T-helper 17 cell (primary cell): Measurements from ENCODE around the gene ZNF488. TPM values are rescaled to one million over a fixed set of nuclear protein-coding genes. Genes with fewer than 3 reads are reported as not detected.

ENCODE experiments used
- ATAC-seq: fragments of 150-1000 bp; cut with Tn5 transposase; 2 replicates; pipeline ENCODE4 v1.10.0; 2021; ENCODE audit warnings: mild to moderate bottlenecking, moderate library complexity
- DNase-seq, 3 donors: peaks; one replicate each; pipeline versions ENCODE4 v3.0.0 to v3.0.0-alpha.2; 2020 to 2021
- H3K9me3 ChIP-seq: one replicate; pipeline ENCODE4 v1.7.0; 2013; ENCODE audit warnings: low read length, mild to moderate bottlenecking; ENCODE audit not compliant: control insufficient read depth, poor library complexity, severe bottlenecking
- H3K27ac Mint-ChIP-seq: one replicate; pipeline ENCODE4 v1.8.0; 2022; ENCODE audit warnings: mild to moderate bottlenecking, moderate library complexity, mixed read lengths
- H3K27me3 Mint-ChIP-seq: one replicate; pipeline ENCODE4 v1.8.0; 2022; ENCODE audit warnings: mixed read lengths
- H3K36me3 Mint-ChIP-seq: one replicate; pipeline ENCODE4 v1.8.0; 2022; ENCODE audit warnings: low read depth, mixed read lengths
- H3K4me1 Mint-ChIP-seq: one replicate; pipeline ENCODE4 v1.8.0; 2022; ENCODE audit warnings: mild to moderate bottlenecking, mixed read lengths
- H3K4me3 Mint-ChIP-seq: one replicate; pipeline ENCODE4 v1.8.0; 2022; ENCODE audit warnings: mild to moderate bottlenecking, moderate library complexity, mixed read lengths
- total RNA-seq, 4 donors: library from RNA in 2 of 4; stranded (reverse) in 2 of 4; gene quantifications; one replicate each; pipeline ENCODE4 v1.2.3 and lab custom pipeline; 2022 to 2026

ZNF488 gene
- total RNA-seq, 2 donors from 2014 or later, result not detected

DNA sequence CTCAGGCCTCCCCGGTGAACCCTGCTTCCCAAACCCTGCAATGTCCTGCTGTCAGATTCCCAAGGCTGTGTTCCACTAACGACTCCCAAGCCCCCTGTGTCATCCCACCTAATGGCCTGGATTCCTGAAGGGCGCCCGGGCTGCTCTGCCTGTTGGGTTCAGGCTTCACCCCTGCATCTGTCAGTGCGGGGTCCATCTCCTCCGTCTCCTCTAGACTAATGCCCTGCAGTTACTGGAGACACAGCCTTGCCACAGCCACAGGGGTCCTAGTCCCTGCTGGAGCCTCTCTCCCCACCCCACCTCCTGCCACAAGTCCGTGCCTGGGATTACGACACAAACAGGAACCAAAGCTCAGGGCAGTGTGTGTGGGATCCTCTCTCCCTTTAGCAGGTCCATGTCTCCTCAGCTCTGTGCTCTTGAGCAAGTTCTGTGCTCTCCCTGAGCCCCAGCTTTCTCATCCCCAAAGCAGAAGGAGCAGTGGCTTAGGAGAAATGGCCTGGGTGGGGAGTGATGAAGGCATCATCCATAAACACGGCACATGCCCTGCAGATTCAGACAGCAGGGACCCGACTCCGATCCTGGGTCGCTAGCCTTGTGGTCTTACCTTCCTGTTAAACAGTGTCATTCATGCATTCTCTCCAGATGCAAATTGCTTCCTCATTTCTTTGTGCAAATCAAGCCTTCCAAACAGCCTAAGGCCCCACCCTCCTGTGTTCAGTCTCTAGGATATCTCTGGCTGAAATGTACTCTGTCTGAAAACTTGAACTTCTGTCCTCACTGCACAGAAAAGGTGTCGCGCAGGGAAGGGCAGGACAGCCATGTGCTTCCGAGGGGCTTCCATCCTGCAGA, 44.1 kb downstream of the ZNF488 start:
- DNase-seq, result no peak
- no peaks in the 10 kb centered on the region for H3K9me3 ChIP-seq
- Mint-ChIP-seq H3K27me3 (peaks cover 50% of the 10 kb centered on the region), H3K27ac (no peak overlapping the region), H3K4me3 (peak overlapping the region; percentile 31), H3K36me3 (no peaks in the 10 kb centered on the region), H3K4me1 (no peaks in the 10 kb centered on the region)
- peak; percentile 23 for ATAC-seq

DNA sequence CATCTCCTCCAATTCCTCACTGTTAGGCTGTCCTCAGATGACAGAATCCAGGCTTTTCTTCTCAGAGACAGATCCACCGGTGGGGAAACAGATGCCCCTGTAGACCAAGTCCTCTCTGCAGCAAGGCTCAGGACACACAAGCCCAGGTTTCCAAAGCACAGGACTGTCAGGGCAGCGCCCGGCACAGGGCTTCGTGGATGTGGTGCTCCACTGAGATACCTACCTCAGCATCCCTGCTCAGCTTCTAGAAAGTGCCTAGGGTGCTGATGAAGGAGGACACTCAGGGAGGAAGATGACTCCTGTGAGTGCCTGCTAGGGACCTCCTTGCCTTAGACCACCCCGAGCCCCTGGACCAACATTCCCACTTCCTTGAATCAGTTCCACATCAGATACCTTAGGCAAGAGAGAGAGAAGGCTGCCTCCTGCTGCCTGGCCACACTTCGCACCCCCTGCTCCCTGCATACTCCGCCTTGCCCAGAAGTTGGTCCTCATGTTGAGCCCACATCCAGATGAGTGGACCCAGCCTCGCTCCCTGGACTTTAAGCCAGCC, 44.8 kb downstream of the ZNF488 start:
- no peak overlapping the region for H3K27ac Mint-ChIP-seq
- ATAC-seq (no peak), DNase-seq (no peak)
- no peaks in the 10 kb centered on the region for H3K4me1 Mint-ChIP-seq
- H3K9me3 ChIP-seq, result no peaks in the 10 kb centered on the region
- peaks cover 57% of the 10 kb centered on the region for H3K27me3 Mint-ChIP-seq
- H3K4me3 Mint-ChIP-seq, result no peak overlapping the region
- H3K36me3 Mint-ChIP-seq, result no peaks in the 10 kb centered on the region

DNA sequence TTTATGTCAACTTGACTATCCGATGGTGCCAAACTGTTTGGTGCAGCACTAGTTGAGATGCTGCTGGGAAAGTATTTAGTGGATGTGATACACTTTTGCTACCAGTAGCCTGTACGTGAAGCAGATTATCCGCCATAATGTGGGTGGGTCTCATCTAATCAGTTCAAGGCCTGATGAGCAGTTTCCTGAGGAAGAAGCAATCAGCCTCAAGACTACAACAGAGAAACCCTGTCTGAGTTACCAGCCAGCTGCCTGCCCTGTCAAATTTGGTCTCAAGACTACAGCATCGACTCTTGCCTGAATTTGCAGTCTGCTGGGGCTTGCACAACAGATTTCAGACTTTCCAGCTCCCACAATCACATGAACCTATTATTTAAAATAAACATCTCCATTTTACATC, 46.8 kb downstream of the ZNF488 start:
- Mint-ChIP-seq H3K36me3 (no peaks in the 10 kb centered on the region), H3K4me1 (no peaks in the 10 kb centered on the region), H3K27me3 (peaks cover 59% of the 10 kb centered on the region), H3K27ac (no peak overlapping the region), H3K4me3 (no peak overlapping the region)
- ATAC-seq (no peak), DNase-seq (no peak)
- no peaks in the 10 kb centered on the region for H3K9me3 ChIP-seq

DNA sequence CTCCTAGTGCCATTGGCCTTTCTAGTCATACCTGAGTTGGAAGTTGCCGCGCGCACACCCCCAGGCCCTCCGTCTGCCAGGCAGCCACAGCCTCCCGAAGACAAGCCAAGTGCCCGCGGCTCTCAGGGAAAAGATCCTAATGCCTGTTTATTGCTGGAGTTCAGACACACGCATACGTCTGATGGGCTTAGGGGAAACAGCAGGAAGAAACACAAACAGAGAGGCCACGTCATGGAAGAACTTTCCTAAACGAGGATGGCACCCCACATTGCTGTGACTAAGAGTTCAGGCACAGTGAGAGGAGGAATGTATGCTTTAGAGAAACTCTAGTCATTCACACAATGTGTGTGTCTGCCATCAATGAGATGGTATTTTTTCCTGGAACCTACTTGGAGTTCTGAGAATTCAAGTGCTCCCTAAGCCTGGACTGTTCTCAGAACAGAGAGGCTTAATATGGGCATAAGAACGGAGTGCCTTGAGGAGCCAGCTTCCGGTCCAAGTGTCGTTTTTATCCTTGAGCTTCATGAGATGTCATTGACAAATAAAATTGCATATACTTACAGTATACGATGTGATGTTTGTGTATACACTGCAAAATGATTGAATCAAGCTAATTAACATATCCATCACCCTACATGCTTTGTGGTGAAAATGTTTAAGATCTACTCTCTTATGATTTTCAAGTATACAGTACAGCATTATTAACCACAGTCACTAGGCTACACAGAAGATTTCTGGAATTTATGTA, 47.5 kb downstream of the ZNF488 start:
- no peaks in the 10 kb centered on the region for H3K9me3 ChIP-seq
- Mint-ChIP-seq H3K27me3 (peaks cover 59% of the 10 kb centered on the region), H3K4me3 (no peak overlapping the region), H3K36me3 (no peaks in the 10 kb centered on the region), H3K4me1 (no peaks in the 10 kb centered on the region), H3K27ac (no peak overlapping the region)
- no peak for ATAC-seq
- no peak for DNase-seq

DNA sequence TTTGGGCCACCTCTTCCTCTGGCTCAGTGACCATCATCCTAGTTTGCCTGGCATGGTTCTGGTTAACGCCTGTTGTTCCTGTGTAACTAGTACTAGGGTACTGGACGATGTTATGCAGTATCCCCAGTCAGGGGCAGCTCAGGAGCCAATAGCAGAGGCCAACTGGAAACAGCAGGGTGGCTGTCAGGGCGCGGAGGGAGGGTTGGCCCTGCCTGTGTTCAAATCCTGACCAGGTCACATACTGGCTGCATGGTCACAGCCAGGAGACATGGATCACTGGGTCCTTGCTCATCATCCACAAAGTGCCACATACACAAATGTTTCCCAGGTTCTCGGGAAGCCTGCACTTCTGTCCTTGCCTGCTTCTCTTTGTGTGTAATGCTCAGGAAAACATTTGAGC, 48.2 kb downstream of the ZNF488 start:
- Mint-ChIP-seq H3K4me1 (no peaks in the 10 kb centered on the region), H3K4me3 (no peak overlapping the region), H3K27ac (no peak overlapping the region), H3K36me3 (no peaks in the 10 kb centered on the region), H3K27me3 (peaks cover 53% of the 10 kb centered on the region)
- H3K9me3 ChIP-seq, result no peaks in the 10 kb centered on the region
- ATAC-seq, result no peak
- no peak for DNase-seq

DNA sequence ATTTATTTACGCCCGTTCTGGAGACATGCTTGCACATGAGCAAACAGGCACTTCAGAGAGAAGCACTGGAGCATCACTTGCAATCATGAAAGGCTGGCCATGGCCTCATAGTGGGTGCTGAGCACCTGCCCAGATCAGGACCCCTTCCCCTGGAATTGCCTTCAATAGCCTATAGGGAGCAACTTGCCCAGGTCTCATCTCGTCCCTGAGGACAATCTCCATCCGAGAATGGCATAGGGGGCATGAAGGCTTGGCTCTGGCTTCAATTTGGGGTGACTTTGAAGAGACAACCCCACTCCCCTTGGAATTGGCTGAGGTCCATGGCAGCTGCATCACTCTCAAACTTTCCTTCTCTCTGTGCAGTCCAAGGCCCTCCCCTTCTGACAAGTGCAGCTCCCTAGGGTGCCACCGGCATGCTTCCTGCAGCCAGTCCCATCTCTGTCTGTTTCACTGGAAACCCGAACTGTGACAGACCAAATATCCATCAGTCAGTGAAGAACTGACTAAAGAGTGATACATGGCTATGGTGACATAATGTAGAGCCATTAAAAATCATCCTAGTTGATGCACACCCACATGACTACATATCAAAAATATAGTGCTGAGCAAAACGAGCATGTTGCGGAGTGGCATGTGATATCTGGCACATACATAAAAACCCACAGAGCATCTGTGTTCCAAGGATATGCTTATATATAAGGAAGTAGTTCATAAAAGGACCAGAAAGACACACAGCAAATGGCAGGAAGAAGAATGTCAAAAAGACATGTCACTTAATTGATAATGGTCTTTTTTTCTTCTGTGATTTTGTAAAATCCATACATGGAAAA, 49.4 kb downstream of the ZNF488 start:
- Mint-ChIP-seq H3K4me3 (no peak overlapping the region), H3K36me3 (no peaks in the 10 kb centered on the region), H3K27ac (no peak overlapping the region), H3K4me1 (no peaks in the 10 kb centered on the region), H3K27me3 (peaks cover 40% of the 10 kb centered on the region)
- no peaks in the 10 kb centered on the region for H3K9me3 ChIP-seq
- DNase-seq (no peak), ATAC-seq (no peak)

DNA sequence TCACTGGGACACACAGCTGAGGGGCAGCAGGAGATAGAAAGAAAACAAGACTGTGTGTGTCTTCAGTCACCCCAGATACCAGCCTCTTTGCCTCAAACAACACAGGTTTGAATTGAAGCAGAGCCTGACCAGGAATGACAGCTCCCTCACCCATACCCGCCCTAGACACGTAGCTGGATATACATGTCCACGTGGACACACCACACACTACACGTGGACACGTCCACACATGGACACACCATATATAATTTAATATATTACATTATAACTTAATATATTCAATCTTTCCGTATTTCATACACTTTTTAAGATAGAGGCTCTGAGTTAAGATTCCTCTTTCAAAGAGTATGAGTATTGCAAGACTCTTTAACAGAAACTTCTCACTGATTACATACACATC, 50.6 kb downstream of the ZNF488 start:
- DNase-seq (no peak), ATAC-seq (no peak)
- H3K36me3 Mint-ChIP-seq, result no peaks in the 10 kb centered on the region

DNA sequence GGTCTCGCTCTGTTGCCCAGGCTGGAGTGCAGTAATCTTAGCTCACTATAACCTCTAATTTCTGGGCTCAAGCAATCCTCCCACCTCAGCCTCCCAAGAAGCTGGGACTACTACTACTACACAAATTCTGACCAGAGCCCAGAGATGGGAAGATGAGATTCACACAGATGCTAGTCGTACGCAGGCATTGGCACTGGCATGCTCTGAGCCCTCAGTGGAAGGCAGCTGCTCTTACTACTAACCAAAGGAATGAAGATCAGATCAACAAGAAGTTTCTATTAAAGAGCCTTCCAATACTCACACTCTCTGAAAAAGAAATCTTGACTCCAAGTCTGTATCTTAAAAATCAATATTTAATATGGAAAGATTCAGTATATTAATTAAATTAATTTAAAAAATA, 51.1 kb downstream of the ZNF488 start:
- no peak overlapping the region for H3K4me3 Mint-ChIP-seq
- H3K9me3 ChIP-seq, result no peaks in the 10 kb centered on the region
- no peaks in the 10 kb centered on the region for H3K4me1 Mint-ChIP-seq
- no peak for DNase-seq
- no peaks in the 10 kb centered on the region for H3K36me3 Mint-ChIP-seq
- ATAC-seq, result no peak
- H3K27me3 Mint-ChIP-seq, result peaks cover 36% of the 10 kb centered on the region
- no peak overlapping the region for H3K27ac Mint-ChIP-seq

More for the DNA sequence above, 50.6 kb downstream of the ZNF488 start:
- H3K4me3 Mint-ChIP-seq, result no peak overlapping the region
- no peak overlapping the region for H3K27ac Mint-ChIP-seq
- no peaks in the 10 kb centered on the region for H3K4me1 Mint-ChIP-seq
- no peaks in the 10 kb centered on the region for H3K9me3 ChIP-seq
- peaks cover 36% of the 10 kb centered on the region for H3K27me3 Mint-ChIP-seq

DNA sequence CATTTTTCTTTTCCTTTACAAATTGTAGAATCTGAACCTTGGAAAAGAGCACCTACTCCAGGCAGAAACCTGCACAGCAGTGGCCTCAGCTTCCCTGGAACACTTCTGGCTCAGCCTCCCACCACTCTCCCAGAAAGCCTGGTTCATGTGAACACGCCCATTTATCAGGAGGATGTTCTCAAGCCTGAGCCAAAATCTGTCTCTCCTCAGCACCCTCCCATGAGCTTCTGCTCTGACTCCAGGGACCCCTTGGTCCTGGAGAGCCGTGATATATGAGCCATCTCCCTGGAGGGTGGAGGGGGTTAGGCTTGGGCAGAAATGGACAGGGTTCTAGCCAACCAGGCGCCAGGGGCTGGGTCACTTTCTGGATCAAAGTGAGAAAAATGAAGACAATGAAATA, 51.7 kb downstream of the ZNF488 start:
- H3K27me3 Mint-ChIP-seq, result peaks cover 32% of the 10 kb centered on the region
- no peaks in the 10 kb centered on the region for H3K4me1 Mint-ChIP-seq
- ATAC-seq (no peak), DNase-seq (no peak)
- no peaks in the 10 kb centered on the region for H3K36me3 Mint-ChIP-seq
- H3K4me3 Mint-ChIP-seq, result no peak overlapping the region
- H3K9me3 ChIP-seq, result no peaks in the 10 kb centered on the region
- H3K27ac Mint-ChIP-seq, result no peak overlapping the region

DNA sequence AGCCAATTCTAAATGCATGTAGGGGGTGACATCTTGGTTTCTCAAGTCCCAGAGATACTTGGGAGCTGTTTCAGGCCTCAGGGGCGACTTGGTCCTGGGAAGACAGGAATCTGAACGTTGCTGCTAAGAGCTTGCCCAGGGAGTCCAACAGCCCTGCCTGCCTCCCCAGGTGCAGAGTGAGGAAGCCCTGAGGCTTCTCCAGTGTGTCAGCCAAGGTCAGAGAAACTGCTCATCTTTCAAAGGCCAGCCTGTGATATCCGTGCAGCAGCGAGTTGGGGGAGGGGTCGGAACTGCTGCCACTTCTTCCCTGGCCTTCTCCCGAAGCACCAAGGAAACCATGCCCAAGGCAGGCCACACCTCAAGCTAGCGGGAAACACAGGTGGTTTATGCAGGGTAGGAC, 52.1 kb downstream of the ZNF488 start:
- DNase-seq (no peak), ATAC-seq (no peak)
- H3K36me3 Mint-ChIP-seq, result no peaks in the 10 kb centered on the region
- H3K27me3 Mint-ChIP-seq, result peaks cover 28% of the 10 kb centered on the region
- no peak overlapping the region for H3K27ac Mint-ChIP-seq
- H3K4me1 Mint-ChIP-seq, result no peaks in the 10 kb centered on the region
- no peaks in the 10 kb centered on the region for H3K9me3 ChIP-seq
- no peak overlapping the region for H3K4me3 Mint-ChIP-seq

DNA sequence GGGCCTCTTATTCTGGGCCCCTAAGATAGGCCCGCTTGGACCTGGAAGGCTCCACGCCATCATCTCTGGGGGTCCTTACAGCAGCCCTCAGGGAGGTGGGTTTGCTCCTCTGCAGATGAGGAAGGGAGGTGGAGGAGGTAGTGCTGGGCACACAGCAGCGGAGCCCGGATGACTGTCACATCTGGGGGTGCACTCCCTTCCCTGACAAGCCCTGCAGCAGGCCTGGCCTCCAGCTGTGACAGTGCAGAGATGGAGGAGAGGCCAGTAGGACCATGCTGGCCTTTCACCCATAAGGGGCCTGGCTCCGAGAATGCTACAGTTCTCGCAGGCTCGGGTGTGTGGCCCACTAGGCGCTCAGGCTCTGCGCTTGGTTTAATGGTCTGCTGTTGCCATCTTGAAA, 52.6 kb downstream of the ZNF488 start:
- Mint-ChIP-seq H3K36me3 (no peaks in the 10 kb centered on the region), H3K4me1 (no peaks in the 10 kb centered on the region), H3K4me3 (no peak overlapping the region), H3K27ac (no peak overlapping the region), H3K27me3 (peaks cover 28% of the 10 kb centered on the region)
- ATAC-seq (no peak), DNase-seq (no peak)
- no peaks in the 10 kb centered on the region for H3K9me3 ChIP-seq

DNA sequence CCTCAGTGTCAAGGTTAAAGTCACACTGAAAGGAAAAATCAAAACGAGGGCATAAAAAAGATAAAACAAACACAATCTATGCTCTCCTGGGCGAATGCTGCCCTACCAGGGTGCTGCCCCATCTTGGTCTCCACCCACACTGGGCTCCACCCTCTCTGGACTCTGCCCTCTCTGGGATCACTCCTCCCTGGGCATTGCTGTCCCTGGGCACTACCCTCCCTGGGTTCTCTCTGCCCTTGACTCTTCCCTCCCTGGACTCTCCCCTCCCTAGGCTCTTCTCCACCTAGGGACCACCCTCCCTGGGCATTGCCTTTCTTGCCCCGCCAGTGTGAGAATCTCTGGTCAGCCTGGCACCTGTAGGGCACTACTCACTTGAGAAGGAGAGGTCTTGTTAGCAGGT, 53.3 kb downstream of the ZNF488 start:
- H3K36me3 Mint-ChIP-seq, result no peaks in the 10 kb centered on the region
- no peak for DNase-seq
- no peak overlapping the region for H3K4me3 Mint-ChIP-seq
- H3K27me3 Mint-ChIP-seq, result peaks cover 21% of the 10 kb centered on the region
- no peak overlapping the region for H3K27ac Mint-ChIP-seq
- no peaks in the 10 kb centered on the region for H3K9me3 ChIP-seq
- H3K4me1 Mint-ChIP-seq, result no peaks in the 10 kb centered on the region
- ATAC-seq, result no peak

DNA sequence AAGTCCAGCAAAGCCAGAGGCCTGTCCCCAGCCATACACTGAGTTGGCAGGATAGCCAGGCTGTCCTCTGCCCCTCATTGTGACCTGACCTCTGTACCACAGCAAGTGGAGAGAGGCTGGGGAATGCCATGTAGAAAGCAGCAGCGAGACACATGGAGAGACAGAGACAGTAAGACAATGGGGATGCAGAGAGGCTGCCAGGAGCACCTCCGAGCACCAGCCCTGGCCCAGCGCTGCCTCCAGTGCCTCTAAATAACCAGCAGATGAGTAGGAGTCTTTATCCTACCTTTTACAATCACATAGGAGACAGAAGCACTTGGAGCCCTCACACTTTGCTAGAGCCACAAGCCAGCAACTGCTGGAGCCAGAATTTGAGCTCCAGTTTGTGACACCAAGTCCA, 53.7 kb downstream of the ZNF488 start:
- ATAC-seq (no peak), DNase-seq (no peak)
- H3K36me3 Mint-ChIP-seq, result no peaks in the 10 kb centered on the region
- H3K27me3 Mint-ChIP-seq, result peaks cover 21% of the 10 kb centered on the region
- no peaks in the 10 kb centered on the region for H3K4me1 Mint-ChIP-seq
- H3K27ac Mint-ChIP-seq, result no peak overlapping the region
- H3K9me3 ChIP-seq, result no peaks in the 10 kb centered on the region
- H3K4me3 Mint-ChIP-seq, result no peak overlapping the region
